Endothelial cell of umbilical vein (primary cell): ENCODE measurements around the gene NUSAP1. TPM values are rescaled to one million over a fixed set of nuclear protein-coding genes. Genes with fewer than 3 reads are reported as not detected.

Source experiments
- BruUV-seq: library from RNA; stranded (reverse); fragments of 400-500 nt; replicated peaks from 2 replicates; lab custom pipeline; 2021; lab: Mats Ljungman, UMichigan
- CTCF ChIA-PET: fragments of 300-600, 350-600 bp; sonication (Branson Sonifier 250); formaldehyde crosslinking; loops from one replicate; lab custom pipeline; 2021; ENCODE audit warnings: antibody characterized with exemption, inconsistent platforms; lab: Charles Lee
- POLR2A ChIA-PET: fragments of 300-600, 350-600 bp; sonication (Branson Sonifier 250); formaldehyde crosslinking; loops from one replicate; lab custom pipeline; 2021; ENCODE audit warnings: antibody characterized with exemption, inconsistent platforms; lab: Charles Lee
- DNase-seq: peaks from one replicate; pipeline ENCODE4 v3.0.0-alpha.2; 2011; ENCODE audit warnings: low read depth, low spot score
- FAIRE-seq: peaks from 2 replicates; lab custom pipeline; 2011; peaks lifted over from hg19 to GRCh38; lab: Jason Lieb, UNC
- H2AFZ ChIP-seq: 2 replicates; pipeline ENCODE4 v1.6.0; 2012; ENCODE audit warnings: low read depth, low read length, control low read depth, inconsistent platforms
- H3K27ac ChIP-seq: 2 replicates; pipeline ENCODE4 v1.5.1; 2011; ENCODE audit warnings: low read depth, mild to moderate bottlenecking, control low read depth, low read length, moderate library complexity; ENCODE audit not compliant: insufficient read depth
- H3K27me3 ChIP-seq, 2 experiments: 2 replicates each; pipeline versions ENCODE4 v1.6.0 to v1.6.1; 2011; ENCODE audit warnings: low read length in 2 of 2, mixed read lengths in 1 of 2; ENCODE audit not compliant: control insufficient read depth in 2 of 2, insufficient read depth in 2 of 2
- H3K36me3 ChIP-seq, 2 experiments: 2 replicates in 1 of 2; 3 replicates in 1 of 2; pipeline ENCODE4 v1.5.1; 2011; ENCODE audit warnings: low read length in 2 of 2, mild to moderate bottlenecking in 1 of 2, moderate library complexity in 1 of 2; ENCODE audit not compliant: control insufficient read depth in 2 of 2, insufficient read depth in 2 of 2; ENCODE audit errors: extremely low read depth in 1 of 2
- H3K4me1 ChIP-seq: 3 replicates; pipeline ENCODE4 v1.5.1; 2011; ENCODE audit warnings: mild to moderate bottlenecking, low read length; ENCODE audit not compliant: control insufficient read depth, insufficient read depth; ENCODE audit errors: extremely low read depth
- H3K4me2 ChIP-seq: 2 replicates; pipeline ENCODE4 v1.6.1; 2011; ENCODE audit warnings: low read length, control low read depth, mixed read lengths; ENCODE audit not compliant: insufficient read depth
- H3K4me3 ChIP-seq, 3 experiments: fragments of 200-600 bp in 1 of 3; sonication (generic), shearing (Covaris generic) in 1 of 3; replicated peaks in 1 of 3; 2 replicates each; pipeline ENCODE4 v1.5.1; 2011 to 2016; ENCODE audit warnings: control low read depth in 3 of 3, low read length in 3 of 3, mild to moderate bottlenecking in 2 of 3, inconsistent platforms in 1 of 3, low read depth in 1 of 3, moderate library complexity in 1 of 3; ENCODE audit not compliant: insufficient read depth in 1 of 3
- H3K79me2 ChIP-seq: 2 replicates; pipeline ENCODE4 v1.6.0; 2012; ENCODE audit warnings: low read length, inconsistent platforms; ENCODE audit not compliant: control insufficient read depth, insufficient read depth
- H3K9ac ChIP-seq: replicated peaks from 2 replicates; pipeline ENCODE3; 2011; ENCODE audit warnings: low read length, control low read depth; ENCODE audit not compliant: insufficient read depth; ENCODE audit errors: extremely low read depth
- H3K9me1 ChIP-seq: replicated peaks from 3 replicates; pipeline ENCODE4 v1.6.0; 2011; ENCODE audit warnings: mild to moderate bottlenecking, low read length; ENCODE audit not compliant: control insufficient read depth, insufficient read depth; ENCODE audit errors: extremely low read depth
- H3K9me3 ChIP-seq: replicated peaks from 2 replicates; pipeline ENCODE4 v1.5.1; 2012; ENCODE audit warnings: low read length, inconsistent platforms; ENCODE audit not compliant: control insufficient read depth, insufficient read depth
- H4K20me1 ChIP-seq: replicated peaks from 2 replicates; pipeline ENCODE3; 2011; ENCODE audit warnings: mild to moderate bottlenecking, low read length; ENCODE audit not compliant: control insufficient read depth, insufficient read depth; ENCODE audit errors: extremely low read depth
- CTCF ChIP-seq, 2 donors: IDR thresholded peaks; 1 replicate in 1 of 2; 2 replicates in 1 of 2; pipeline ENCODE4 v1.5.1; 2011; ENCODE audit warnings: low read length in 2 of 2, mild to moderate bottlenecking in 2 of 2, moderate library complexity in 2 of 2, control low read depth in 1 of 2, inconsistent platforms in 1 of 2, low read depth in 1 of 2; ENCODE audit not compliant: insufficient read depth in 1 of 2; ENCODE audit errors: extremely low read depth in 1 of 2
- FOS ChIP-seq: IDR thresholded peaks from 2 replicates; pipeline ENCODE4 v1.6.1; 2011; ENCODE audit warnings: mild to moderate bottlenecking, low read length, moderate library complexity, borderline replicate concordance; ENCODE audit not compliant: insufficient read depth
- GATA2 ChIP-seq: IDR thresholded peaks from 2 replicates; pipeline ENCODE4 v1.7.0; 2011; ENCODE audit warnings: low read depth, mild to moderate bottlenecking, moderate library complexity, mixed read lengths, low read length; ENCODE audit not compliant: insufficient read length, insufficient read depth
- JUN ChIP-seq: IDR thresholded peaks from 2 replicates; pipeline ENCODE4 v1.6.1; 2011; ENCODE audit warnings: borderline replicate concordance, low read depth; ENCODE audit not compliant: insufficient read length, insufficient read depth
- MAX ChIP-seq: IDR thresholded peaks from 2 replicates; pipeline ENCODE4 v1.6.1; 2011; ENCODE audit not compliant: insufficient read depth, insufficient read length
- MYC ChIP-seq: IDR thresholded peaks from one replicate; pipeline ENCODE4 v1.6.1; 2011; ENCODE audit warnings: mild to moderate bottlenecking, low read depth, low read length
- POLR2AphosphoS5 ChIP-seq: IDR thresholded peaks from 2 replicates; pipeline ENCODE4 v1.6.1; 2012; ENCODE audit warnings: low read depth, mild to moderate bottlenecking, control low read depth, low read length, moderate library complexity; ENCODE audit not compliant: insufficient read depth
- dilution Hi-C: fragments of 300-500 bp; cut with MboI; formaldehyde crosslinking; loops from one replicate; pipeline ENCODE4 v1.15.0; 2019; ENCODE audit warnings: low sequenced_read_pairs; ENCODE audit not compliant: extremely low pct_ligation_motif_present
- intact Hi-C: fragments of 100-400 bp; cut with micrococcal nuclease; formaldehyde crosslinking; loops from one replicate; pipeline ENCODE4 v1.10.0; 2022
- polyA plus RNA-seq, 4 experiments: library from polyadenylated mRNA; depleted of rRNA in 3 of 4; stranded (reverse) in 3 of 4; unstranded in 1 of 4; fragments of >200 nt; gene quantifications; 2 replicates each; pipeline versions ENCODE4 v1.2.1 to v1.2.3, GENCODE V29; 2011 to 2012; ENCODE audit warnings: missing spikeins in 1 of 4
- total RNA-seq: library from RNA; stranded (reverse); gene quantifications from 2 replicates; pipeline ENCODE4 v1.2.3, GENCODE V29; 2021

The NUSAP1 gene
- total and polyA plus RNA-seq, 2 donors (not counting 3 experiments of a cell fraction or from before 2014, with no cell fraction given) = 43.0 to 109 TPM

- no peak overlapping the region for H3K27ac ChIP-seq
- H3K4me1 ChIP-seq = peaks cover 24% of the 10 kb centered on the region
- H3K79me2 ChIP-seq = peaks cover 31% of the 10 kb centered on the region
- no peaks in the 10 kb centered on the region for H4K20me1 ChIP-seq
- no peaks in the 10 kb centered on the region for H3K36me3 ChIP-seq
- CTCF ChIA-PET = interaction anchor here (0.7 to 1.6 kb wide), 4 partner anchors 13 to 428 kb away, joined by 3 to 5 read pairs (median 4); no protein-coding TSS in a partner anchor
- no peak overlapping the region for H3K9ac ChIP-seq
- POLR2A ChIA-PET = interaction anchor here (1.7 kb wide), 1 partner anchor 9 kb away, joined by 4 read pairs; no protein-coding TSS in a partner anchor
- no peaks in the 10 kb centered on the region for H3K27me3 ChIP-seq
- no peaks in the 10 kb centered on the region for H3K9me3 ChIP-seq
- dilution Hi-C loops (no loop called here), intact Hi-C loops (no loop called here)
- no peaks in the 10 kb centered on the region for H3K9me1 ChIP-seq
- no TSS peak for BruUV-seq
- TF ChIP-seq CTCF (IDR thresholded peaks at IDR 0.05; ENCODE audit: extremely low read depth in 1 of 2, insufficient read depth in 1 of 2, low read depth in 1 of 2, low read length in 2 of 2) = no peak
- TF ChIP-seq FOS = no peak
- TF ChIP-seq GATA2 = no peak
- no peak for TF ChIP-seq JUN
- no peak for TF ChIP-seq MAX
- no peak for TF ChIP-seq POLR2AphosphoS5
- TF ChIP-seq MYC = no peak
- peak overlapping the region in 2 of 3 experiments; percentile 47 to 82 for H3K4me3 ChIP-seq
- peak overlapping the region; percentile 89 for H2AFZ ChIP-seq
- peak overlapping the region; percentile 90 for H3K4me2 ChIP-seq
- no peak for DNase-seq
- FAIRE-seq = no peak
These were observed 1.4 kb upstream of the NUSAP1 start for GRCh38 chr15:41331281-41331680.
